HUES6 (cell line): Measurements from ENCODE around the gene GRIA1.
"Not testable (repeated sequence)": the region's sequence is repeated elsewhere in the genome, so short reads cannot be mapped to it uniquely, and the experiment has no call there.

Source experiments
- H3K27ac ChIP-seq: 2 replicates; pipeline ENCODE4 v1.7.0; 2013; ENCODE audit warnings: low read depth, mild to moderate bottlenecking, low read length, inconsistent platforms
- H3K27me3 ChIP-seq: 2 replicates; pipeline ENCODE4 v1.6.1; 2013; ENCODE audit warnings: low read length; ENCODE audit not compliant: control insufficient read depth, insufficient read depth
- H3K36me3 ChIP-seq: 2 replicates; pipeline ENCODE4 v1.6.1; 2013; ENCODE audit warnings: low read length; ENCODE audit not compliant: control insufficient read depth, insufficient read depth
- H3K4me1 ChIP-seq: 2 replicates; pipeline ENCODE4 v1.6.1; 2013; ENCODE audit warnings: low read length; ENCODE audit not compliant: control insufficient read depth, insufficient read depth
- H3K4me3 ChIP-seq: 2 replicates; pipeline ENCODE4 v1.5.1; 2013; ENCODE audit warnings: low read depth, low read length
- H3K9ac ChIP-seq: one replicate; pipeline ENCODE4 v1.6.1; 2013; ENCODE audit warnings: mild to moderate bottlenecking, low read length
- H3K9me3 ChIP-seq: 2 replicates; pipeline ENCODE4 v1.6.1; 2013; ENCODE audit warnings: low read depth, low read length; ENCODE audit not compliant: control insufficient read depth, insufficient read depth

The GRIA1 gene

GRCh38 chr5:153824909-153825308, 334.4 kb downstream of the GRIA1 start:
- no peaks in the 10 kb centered on the region for H3K36me3 ChIP-seq
- H3K27ac ChIP-seq = no peak overlapping the region
- H3K9ac ChIP-seq = no peak overlapping the region
- no peaks in the 10 kb centered on the region for H3K9me3 ChIP-seq
- H3K4me1 ChIP-seq = peaks cover 20% of the 10 kb centered on the region
- H3K4me3 ChIP-seq = no peak overlapping the region
- H3K27me3 ChIP-seq = no peaks in the 10 kb centered on the region

- H3K27ac ChIP-seq = no peak overlapping the region
- H3K36me3 ChIP-seq = no peaks in the 10 kb centered on the region
- peaks cover 20% of the 10 kb centered on the region for H3K4me1 ChIP-seq
- no peak overlapping the region for H3K9ac ChIP-seq
- H3K4me3 ChIP-seq = no peak overlapping the region
- H3K9me3 ChIP-seq = no peaks in the 10 kb centered on the region
- no peaks in the 10 kb centered on the region for H3K27me3 ChIP-seq
Measured at GRCh38 chr5:153827397-153827796, 336.9 kb downstream of the GRIA1 start.

- no peak overlapping the region for H3K27ac ChIP-seq
- no peak overlapping the region for H3K9ac ChIP-seq
- no peak overlapping the region for H3K4me3 ChIP-seq
- no peaks in the 10 kb centered on the region for H3K27me3 ChIP-seq
- H3K4me1 ChIP-seq = peaks cover 12% of the 10 kb centered on the region; the same call in 1 of the 2 replicates
- no peaks in the 10 kb centered on the region for H3K36me3 ChIP-seq
- no peaks in the 10 kb centered on the region for H3K9me3 ChIP-seq
Measured at GRCh38 chr5:153829510-153830065, 339.1 kb downstream of the GRIA1 start.

- H3K27ac ChIP-seq = no peak overlapping the region
- H3K4me3 ChIP-seq = no peak overlapping the region
- 0 out of 2 replicates have a peak, but pooled peaks cover 4% of the 10 kb centered on the region for H3K4me1 ChIP-seq
- no peak overlapping the region for H3K9ac ChIP-seq
- H3K9me3 ChIP-seq = no peaks in the 10 kb centered on the region
- no peaks in the 10 kb centered on the region for H3K36me3 ChIP-seq
- no peaks in the 10 kb centered on the region for H3K27me3 ChIP-seq
Measured at GRCh38 chr5:153831973-153832372, 341.5 kb downstream of the GRIA1 start.

GRCh38 chr5:153835891-153836515, 345.5 kb downstream of the GRIA1 start:
- Histone ChIP-seq H3K4me1 (no peaks in the 10 kb centered on the region), H3K9ac (no peak overlapping the region), H3K4me3 (no peak overlapping the region), H3K9me3 (no peaks in the 10 kb centered on the region), H3K27ac (no peak overlapping the region), H3K27me3 (no peaks in the 10 kb centered on the region), H3K36me3 (no peaks in the 10 kb centered on the region)

GRCh38 chr5:153849303-153850113, 359.0 kb downstream of the GRIA1 start:
- H3K9ac ChIP-seq, H3K27me3 ChIP-seq, H3K4me3 ChIP-seq, H3K27ac ChIP-seq, H3K36me3 ChIP-seq, H3K9me3 ChIP-seq, H3K4me1 ChIP-seq: not testable (repeated sequence)

- 0 out of 2 replicates have a peak, but pooled peaks cover 3% of the 10 kb centered on the region for H3K9me3 ChIP-seq
- H3K27me3 ChIP-seq = no peaks in the 10 kb centered on the region; the same call in 1 of the 2 replicates
- no peaks in the 10 kb centered on the region for H3K36me3 ChIP-seq
- H3K9ac ChIP-seq = no peak overlapping the region
- no peak overlapping the region for H3K27ac ChIP-seq
- H3K4me3 ChIP-seq = no peak overlapping the region
- peaks cover 3% of the 10 kb centered on the region; the same call in 1 of the 2 replicates for H3K4me1 ChIP-seq
Measured at GRCh38 chr5:153860195-153860886, 369.9 kb downstream of the GRIA1 start.

- not testable (repeated sequence) for H3K36me3 ChIP-seq, H3K9me3 ChIP-seq, H3K9ac ChIP-seq, H3K4me1 ChIP-seq, H3K27me3 ChIP-seq, H3K4me3 ChIP-seq, H3K27ac ChIP-seq
Measured at GRCh38 chr5:153862906-153863305, 372.4 kb downstream of the GRIA1 start.
